Subcutaneous adipose tissue (tissue), 4 donors: ENCODE results near the gene B3GALT6. TPM values are rescaled to one million over a fixed set of nuclear protein-coding genes. Genes with fewer than 3 reads are reported as not detected.

Experiments used
- CTCF ChIP-seq: fragments of 450-650 bp; IDR thresholded peaks from one replicate; pipeline ENCODE4 v1.5.1; 2016; ENCODE audit warnings: low read depth, mild to moderate bottlenecking, control low read depth, antibody characterized with exemption, moderate library complexity
- total RNA-seq, 4 donors: library from RNA; depleted of rRNA; stranded (reverse); fragments of >200 nt; gene quantifications; one replicate each; pipeline ENCODE4 v1.1.0, GENCODE V29; 2016

Gene B3GALT6
- total RNA-seq, 4 donors from 2014 or later = 7.2 to 13.9 (median 7.8) TPM

GRCh38 chr1:1216770-1217620 lies 15.0 kb upstream of the B3GALT6 start:
- no peak for TF ChIP-seq CTCF

- TF ChIP-seq CTCF = no peak
Observed at GRCh38 chr1:1217621-1218523, 14.2 kb upstream of the B3GALT6 start.

GRCh38 chr1:1218524-1219200 lies 13.4 kb upstream of the B3GALT6 start:
- TF ChIP-seq CTCF = no peak

GRCh38 chr1:1219341-1219740 lies 12.7 kb upstream of the B3GALT6 start:
- TF ChIP-seq CTCF = no peak

GRCh38 chr1:1220197-1220596 lies 11.8 kb upstream of the B3GALT6 start:
- TF ChIP-seq CTCF = no peak

- no peak for TF ChIP-seq CTCF
Observed at GRCh38 chr1:1221887-1222574, 10.0 kb upstream of the B3GALT6 start.
